MG63 (cell line): ENCODE results near the gene ATP5MC2. TPM values are rescaled to one million over a fixed set of nuclear protein-coding genes. Genes with fewer than 3 reads are reported as not detected.
"Not testable (repeated sequence)": the region's sequence is repeated elsewhere in the genome, so short reads cannot be mapped to it uniquely, and the experiment has no call there.

Experiments used
- DNase-seq: peaks from one replicate; pipeline ENCODE4 v3.0.0-alpha.2; 2020
- H3K27me3 ChIP-seq: fragments of 250-450 bp; sonication (Bioruptor Pico); 2 replicates; pipeline ENCODE4 v1.5.1; 2020; ENCODE audit warnings: mild to moderate bottlenecking, moderate library complexity
- H3K36me3 ChIP-seq: fragments of 250-450 bp; sonication (Bioruptor Pico); 2 replicates; pipeline ENCODE4 v1.5.1; 2020; ENCODE audit warnings: mild to moderate bottlenecking, moderate library complexity
- H3K4me3 ChIP-seq: fragments of 250-450 bp; sonication (Bioruptor Pico); 2 replicates; pipeline ENCODE4 v1.5.1; 2020; ENCODE audit warnings: mild to moderate bottlenecking, moderate library complexity
- H3K9me3 ChIP-seq: fragments of 250-450 bp; sonication (Bioruptor Pico); 2 replicates; pipeline ENCODE4 v1.5.1; 2020; ENCODE audit warnings: mild to moderate bottlenecking, moderate library complexity
- total RNA-seq: library from RNA; depleted of rRNA; stranded (reverse); fragments of >200 nt; shearing (Covaris generic); gene quantifications from 2 replicates; pipeline ENCODE4 v1.2.3, GENCODE V29; 2014; ENCODE audit warnings: low replicate concordance; rRNA removed

Gene ATP5MC2
- 213 and 230 TPM in 2 replicates for total RNA-seq

- Histone ChIP-seq H3K4me3 (peak within 1 kb of the TSS; percentile 96), H3K27me3 (no peaks in the 10 kb centered on the region), H3K36me3 (peaks cover 42% of the 10 kb centered on the region), H3K9me3 (no peaks in the 10 kb centered on the region)
- DNase-seq: peak; percentile 96
Observed at GRCh38 chr12:53675701-53676607, at the start of gene ATP5MC2. ATP5MC2 (minus strand) TSS chr12:53676083; CDS start chr12:53672614, 3,469 bp downstream.

- Histone ChIP-seq H3K9me3 (no peaks in the 10 kb centered on the region), H3K4me3 (no peak overlapping the region), H3K36me3 (no peaks in the 10 kb centered on the region), H3K27me3 (no peaks in the 10 kb centered on the region)
- DNase-seq: no peak
Observed at GRCh38 chr12:53722450-53723041, 46.7 kb upstream of the ATP5MC2 start.

- no peaks in the 10 kb centered on the region for H3K36me3 ChIP-seq
- H3K4me3 ChIP-seq: no peak overlapping the region
- no peaks in the 10 kb centered on the region for H3K27me3 ChIP-seq
- no peaks in the 10 kb centered on the region for H3K9me3 ChIP-seq
- no peak for DNase-seq
Observed at GRCh38 chr12:53720946-53721345, 45.1 kb upstream of the ATP5MC2 start.

GRCh38 chr12:53719649-53720048 lies 43.8 kb upstream of the ATP5MC2 start:
- no peak for DNase-seq
- H3K9me3 ChIP-seq: no peaks in the 10 kb centered on the region
- no peak overlapping the region for H3K4me3 ChIP-seq
- H3K36me3 ChIP-seq: no peaks in the 10 kb centered on the region
- H3K27me3 ChIP-seq: no peaks in the 10 kb centered on the region

- not testable (repeated sequence) for DNase-seq, H3K36me3 ChIP-seq, H3K27me3 ChIP-seq, H3K9me3 ChIP-seq, H3K4me3 ChIP-seq
Observed at GRCh38 chr12:53718567-53718966, 42.7 kb upstream of the ATP5MC2 start.

GRCh38 chr12:53717319-53717718 lies 41.4 kb upstream of the ATP5MC2 start:
- H3K36me3 ChIP-seq: no peaks in the 10 kb centered on the region
- no peak for DNase-seq
- H3K4me3 ChIP-seq: no peak overlapping the region
- H3K9me3 ChIP-seq: no peaks in the 10 kb centered on the region
- no peaks in the 10 kb centered on the region for H3K27me3 ChIP-seq

GRCh38 chr12:53714004-53714403 lies 38.1 kb upstream of the ATP5MC2 start:
- Histone ChIP-seq H3K4me3 (no peak overlapping the region), H3K36me3 (no peaks in the 10 kb centered on the region), H3K27me3 (peaks cover 3% of the 10 kb centered on the region), H3K9me3 (no peaks in the 10 kb centered on the region)
- no peak for DNase-seq

GRCh38 chr12:53713516-53713915 lies 37.6 kb upstream of the ATP5MC2 start:
- H3K4me3 ChIP-seq: no peak overlapping the region
- no peak for DNase-seq
- no peaks in the 10 kb centered on the region for H3K36me3 ChIP-seq

GRCh38 chr12:53712059-53712643 lies 36.3 kb upstream of the ATP5MC2 start:
- Histone ChIP-seq H3K9me3 (no peaks in the 10 kb centered on the region), H3K36me3 (no peaks in the 10 kb centered on the region), H3K4me3 (no peak overlapping the region), H3K27me3 (peaks cover 10% of the 10 kb centered on the region)
- no peak for DNase-seq

More at GRCh38 chr12:53713516-53713915, 37.6 kb upstream of the ATP5MC2 start:
- peaks cover 8% of the 10 kb centered on the region for H3K27me3 ChIP-seq
- H3K9me3 ChIP-seq: no peaks in the 10 kb centered on the region

- Histone ChIP-seq H3K4me3 (no peak overlapping the region), H3K9me3 (no peaks in the 10 kb centered on the region), H3K27me3 (peaks cover 14% of the 10 kb centered on the region), H3K36me3 (no peaks in the 10 kb centered on the region)
- DNase-seq: no peak
Observed at GRCh38 chr12:53710091-53710490, 34.2 kb upstream of the ATP5MC2 start.

GRCh38 chr12:53709671-53710070 lies 33.8 kb upstream of the ATP5MC2 start:
- H3K4me3 ChIP-seq: no peak overlapping the region
- H3K9me3 ChIP-seq: no peaks in the 10 kb centered on the region
- peaks cover 14% of the 10 kb centered on the region for H3K27me3 ChIP-seq
- no peaks in the 10 kb centered on the region for H3K36me3 ChIP-seq
- no peak for DNase-seq

GRCh38 chr12:53706080-53706479 lies 30.2 kb upstream of the ATP5MC2 start:
- no peak for DNase-seq
- Histone ChIP-seq H3K9me3 (no peaks in the 10 kb centered on the region), H3K36me3 (no peaks in the 10 kb centered on the region), H3K27me3 (peaks cover 14% of the 10 kb centered on the region), H3K4me3 (no peak overlapping the region)

GRCh38 chr12:53703756-53704155 lies 27.9 kb upstream of the ATP5MC2 start:
- H3K27me3 ChIP-seq: peaks cover 30% of the 10 kb centered on the region
- no peak overlapping the region for H3K4me3 ChIP-seq
- H3K9me3 ChIP-seq: no peaks in the 10 kb centered on the region
- no peak for DNase-seq
- H3K36me3 ChIP-seq: no peaks in the 10 kb centered on the region

- Histone ChIP-seq H3K4me3 (no peak overlapping the region), H3K36me3 (no peaks in the 10 kb centered on the region), H3K27me3 (peaks cover 31% of the 10 kb centered on the region), H3K9me3 (no peaks in the 10 kb centered on the region)
- DNase-seq: peak; percentile 70
Observed at GRCh38 chr12:53701518-53702264, 25.8 kb upstream of the ATP5MC2 start.

GRCh38 chr12:53700567-53700966 lies 24.7 kb upstream of the ATP5MC2 start:
- H3K36me3 ChIP-seq: no peaks in the 10 kb centered on the region
- DNase-seq: no peak
- H3K4me3 ChIP-seq: no peak overlapping the region
- peaks cover 31% of the 10 kb centered on the region for H3K27me3 ChIP-seq
- no peaks in the 10 kb centered on the region for H3K9me3 ChIP-seq

- Histone ChIP-seq H3K36me3 (no peaks in the 10 kb centered on the region), H3K4me3 (no peak overlapping the region), H3K9me3 (no peaks in the 10 kb centered on the region), H3K27me3 (peaks cover 31% of the 10 kb centered on the region)
- no peak for DNase-seq
Observed at GRCh38 chr12:53699678-53700025, 23.8 kb upstream of the ATP5MC2 start.
